H9 (cell line): ENCODE results near the gene NSD1. TPM values are rescaled to one million over a fixed set of nuclear protein-coding genes. Genes with fewer than 3 reads are reported as not detected.

Experiments
- DNase-seq: peaks from one replicate; pipeline ENCODE4 v3.0.0-alpha.2; 2017
- H2AFZ ChIP-seq: one replicate; pipeline ENCODE4 v1.6.1; 2013; ENCODE audit warnings: mild to moderate bottlenecking, low read length, control low read depth, moderate library complexity
- H2AK5ac ChIP-seq: 2 replicates; pipeline ENCODE4 v1.6.1; 2013; ENCODE audit warnings: low read length, control low read depth, mixed read lengths; ENCODE audit not compliant: insufficient read length
- H2BK120ac ChIP-seq: one replicate; pipeline ENCODE4 v1.6.1; 2013; ENCODE audit warnings: low read depth, mild to moderate bottlenecking, low read length, control low read depth, inconsistent platforms; ENCODE audit not compliant: poor library complexity, severe bottlenecking
- H2BK12ac ChIP-seq: 2 replicates; pipeline ENCODE4 v1.6.1; 2013; ENCODE audit warnings: low read length, control low read depth, mixed read lengths, low read depth; ENCODE audit not compliant: insufficient read length
- H2BK15ac ChIP-seq: 2 replicates; pipeline ENCODE4 v1.6.1; 2013; ENCODE audit warnings: low read depth, low read length, control low read depth
- H2BK20ac ChIP-seq: one replicate; pipeline ENCODE4 v1.6.1; 2013; ENCODE audit warnings: low read depth, mild to moderate bottlenecking, low read length, control low read depth, inconsistent platforms; ENCODE audit not compliant: poor library complexity, severe bottlenecking
- H2BK5ac ChIP-seq: 2 replicates; pipeline ENCODE4 v1.6.1; 2013; ENCODE audit warnings: low read length, control low read depth, mixed read lengths; ENCODE audit not compliant: insufficient read length
- H3K14ac ChIP-seq: 2 replicates; pipeline ENCODE4 v1.6.1; 2013; ENCODE audit warnings: low read length, control low read depth; ENCODE audit not compliant: insufficient read depth
- H3K18ac ChIP-seq: 2 replicates; pipeline ENCODE4 v1.6.1; 2013; ENCODE audit warnings: low read depth, mild to moderate bottlenecking, mixed read lengths, low read length, control low read depth; ENCODE audit not compliant: insufficient read length
- H3K23ac ChIP-seq: 2 replicates; pipeline ENCODE4 v1.6.1; 2013; ENCODE audit warnings: low read length, control low read depth, mixed read lengths, low read depth; ENCODE audit not compliant: insufficient read length
- H3K23me2 ChIP-seq: 2 replicates; pipeline ENCODE4 v1.6.1; 2013; ENCODE audit warnings: low read depth, mild to moderate bottlenecking, mixed read lengths, low read length, control low read depth; ENCODE audit not compliant: insufficient read length, poor library complexity, severe bottlenecking
- H3K27ac ChIP-seq: 2 replicates; pipeline ENCODE4 v1.5.1; 2013; ENCODE audit warnings: low read length, control low read depth, mixed read lengths, low read depth; ENCODE audit not compliant: insufficient read length
- H3K27me3 ChIP-seq: 2 replicates; pipeline ENCODE4 v1.6.1; 2013; ENCODE audit warnings: low read length, control low read depth, inconsistent platforms; ENCODE audit not compliant: insufficient read depth
- H3K4ac ChIP-seq: 2 replicates; pipeline ENCODE4 v1.6.1; 2013; ENCODE audit warnings: low read depth, mild to moderate bottlenecking, control low read depth, inconsistent platforms, low read length, moderate library complexity
- H3K4me1 ChIP-seq: 2 replicates; pipeline ENCODE4 v1.6.1; 2013; ENCODE audit warnings: low read length, control low read depth, inconsistent platforms; ENCODE audit not compliant: insufficient read depth
- H3K4me2 ChIP-seq: 2 replicates; pipeline ENCODE4 v1.6.1; 2013; ENCODE audit warnings: low read length, control low read depth, mixed read lengths; ENCODE audit not compliant: insufficient read length, insufficient read depth
- H3K56ac ChIP-seq: 2 replicates; pipeline ENCODE4 v1.6.1; 2013; ENCODE audit warnings: low read depth, mild to moderate bottlenecking, mixed read lengths, low read length, control low read depth; ENCODE audit not compliant: insufficient read length
- H3K79me1 ChIP-seq: 2 replicates; pipeline ENCODE4 v1.6.1; 2013; ENCODE audit warnings: low read depth, mild to moderate bottlenecking, moderate library complexity, low read length, control low read depth, inconsistent platforms; ENCODE audit not compliant: insufficient read depth, poor library complexity, severe bottlenecking
- H3K79me2 ChIP-seq: 2 replicates; pipeline ENCODE4 v1.6.1; 2013; ENCODE audit warnings: low read length, control low read depth, inconsistent platforms; ENCODE audit not compliant: insufficient read depth
- H3K9ac ChIP-seq: 2 replicates; pipeline ENCODE4 v1.6.1; 2013; ENCODE audit warnings: low read length, control low read depth, mixed read lengths; ENCODE audit not compliant: insufficient read length; ENCODE audit errors: extremely low read depth
- H3K9me3 ChIP-seq: one replicate; pipeline ENCODE4 v1.6.1; 2013; ENCODE audit warnings: low read depth, low read length, inconsistent platforms; ENCODE audit not compliant: control insufficient read depth
- H3T11ph ChIP-seq: one replicate; pipeline ENCODE4 v1.6.1; 2013; ENCODE audit warnings: mild to moderate bottlenecking, low read length, control low read depth, inconsistent platforms
- H4K20me1 ChIP-seq: one replicate; pipeline ENCODE4 v1.6.1; 2013; ENCODE audit not compliant: control insufficient read depth, insufficient read length, insufficient read depth
- H4K5ac ChIP-seq: 2 replicates; pipeline ENCODE4 v1.6.1; 2013; ENCODE audit warnings: low read depth, mild to moderate bottlenecking, mixed read lengths, low read length, control low read depth; ENCODE audit not compliant: insufficient read length
- H4K8ac ChIP-seq: replicated peaks from 2 replicates; pipeline ENCODE4 v1.6.1; 2013; ENCODE audit warnings: low read length, control low read depth, mixed read lengths, low read depth; ENCODE audit not compliant: insufficient read length
- H4K91ac ChIP-seq: 2 replicates; pipeline ENCODE4 v1.6.1; 2013; ENCODE audit warnings: low read depth, mild to moderate bottlenecking, moderate library complexity, mixed read lengths, low read length, control low read depth; ENCODE audit not compliant: insufficient read length
- H3K27ac Mint-ChIP-seq, 3 experiments: 2 replicates in 2 of 3; 3 replicates in 1 of 3; pipeline ENCODE4 v1.8.0; 2020 to 2021; ENCODE audit warnings: mixed read lengths in 3 of 3, mild to moderate bottlenecking in 1 of 3, moderate library complexity in 1 of 3
- H3K27me3 Mint-ChIP-seq: 2 replicates; pipeline ENCODE4 v1.8.0; 2021; ENCODE audit warnings: low read depth, mild to moderate bottlenecking, moderate library complexity, mixed read lengths
- H3K36me3 Mint-ChIP-seq, 3 experiments: 2 replicates in 2 of 3; 3 replicates in 1 of 3; pipeline ENCODE4 v1.8.0; 2020 to 2021; ENCODE audit warnings: low read depth in 3 of 3, mixed read lengths in 3 of 3; ENCODE audit not compliant: insufficient read depth in 1 of 3
- H3K4me1 Mint-ChIP-seq, 2 experiments: 2 replicates each; pipeline ENCODE4 v1.8.0; 2020; ENCODE audit warnings: mixed read lengths in 2 of 2
- H3K4me3 Mint-ChIP-seq, 2 experiments: 2 replicates in 1 of 2; 3 replicates in 1 of 2; pipeline ENCODE4 v1.8.0; 2020 to 2021; ENCODE audit warnings: mild to moderate bottlenecking in 2 of 2, mixed read lengths in 2 of 2, moderate library complexity in 1 of 2
- H3K9me3 Mint-ChIP-seq, 2 experiments: 2 replicates in 1 of 2; 3 replicates in 1 of 2; pipeline ENCODE4 v1.8.0; 2020; ENCODE audit warnings: mild to moderate bottlenecking in 2 of 2, mixed read lengths in 2 of 2, moderate library complexity in 1 of 2
- CTCF ChIP-seq: fragments of 200-600 bp; sonication (generic); conservative IDR thresholded peaks from 3 replicates; pipeline ENCODE4 v1.8.0; 2021; ENCODE audit warnings: antibody characterized with exemption, mild to moderate bottlenecking
- WGBS: extraction: QIAGEN DNeasy Blood & Tissue Kit; methylation state at CpG from one replicate; pipeline ENCODE4 v1.1.7; 2013; ENCODE audit warnings: missing lambda C conversion rate, low lambda C conversion rate, mixed read lengths; ENCODE audit not compliant: insufficient read length; ENCODE audit errors: extremely low coverage; 5-methylcytosine and 5-hydroxymethylcytosine counted together
- total RNA-seq: library from RNA; stranded (reverse); gene quantifications from 2 replicates; pipeline ENCODE4 v1.2.1, GENCODE V29; 2021

The NSD1 gene
- total RNA-seq, 1 experiment from 2014 or later, result 213 TPM

GRCh38 chr5:177334781-177335700 lies 201.5 kb downstream of the NSD1 start:
- no peak overlapping the region for H2BK120ac ChIP-seq
- H3K79me1 ChIP-seq, result no peaks in the 10 kb centered on the region
- Mint-ChIP-seq H3K27me3 (no peaks in the 10 kb centered on the region; the same call in 1 of the 2 replicates), H3K4me1 (peaks cover 9 to 23% of the 10 kb centered on the region in 2 experiments), H3K9me3 (no peaks in the 10 kb centered on the region), H3K36me3 (peaks cover 20 to 76% (median 68%) of the 10 kb centered on the region in 3 experiments; a peak in 6 of 7 replicates), H3K4me3 (no peak overlapping the region), H3K27ac (no peak overlapping the region; a peak in 1 of 7 replicates)
- H3K18ac ChIP-seq, result no peak overlapping the region
- no peak overlapping the region for H4K5ac ChIP-seq
- H3K27ac ChIP-seq, result no peak overlapping the region
- no peak overlapping the region for H3K14ac ChIP-seq
- H3K79me2 ChIP-seq, result no peaks in the 10 kb centered on the region; the same call in 1 of the 2 replicates
- no peak overlapping the region for H3T11ph ChIP-seq
- no peak for DNase-seq
- H3K56ac ChIP-seq, result no peak overlapping the region
- no peak overlapping the region for H3K9ac ChIP-seq
- H3K9me3 ChIP-seq, result no peaks in the 10 kb centered on the region
- no peak overlapping the region for H3K4ac ChIP-seq
- H4K20me1 ChIP-seq, result no peaks in the 10 kb centered on the region
- no peak overlapping the region for H4K8ac ChIP-seq
- no peak overlapping the region for H3K23ac ChIP-seq
- H2BK20ac ChIP-seq, result no peak overlapping the region
- H2BK15ac ChIP-seq, result no peak overlapping the region
- no CpG with 5 or more reads among the region's 21 CpGs for WGBS
- no peak for TF ChIP-seq CTCF
- H2AFZ ChIP-seq, result no peak overlapping the region
- no peak overlapping the region for H4K91ac ChIP-seq
- no peaks in the 10 kb centered on the region for H3K23me2 ChIP-seq
- no peak overlapping the region for H2BK5ac ChIP-seq
- no peak overlapping the region for H3K4me2 ChIP-seq
- peaks cover 6% of the 10 kb centered on the region; the same call in 1 of the 2 replicates for H3K4me1 ChIP-seq
- H2AK5ac ChIP-seq, result no peak overlapping the region
- no peaks in the 10 kb centered on the region for H3K27me3 ChIP-seq
- no peak overlapping the region for H2BK12ac ChIP-seq
